Neutrophil (primary cell): ENCODE measurements around the gene COPZ1.
"Not testable (repeated sequence)": the region's sequence is repeated elsewhere in the genome, so short reads cannot be mapped to it uniquely, and the experiment has no call there.

Source experiments
- H3K27ac ChIP-seq: fragments of 200-600 bp; sonication (generic); 2 replicates; pipeline ENCODE4 v1.5.1; 2016; ENCODE audit warnings: mild to moderate bottlenecking, moderate library complexity
- H3K27me3 ChIP-seq: fragments of 200-600 bp; sonication (generic); 2 replicates; pipeline ENCODE4 v1.6.0; 2016; ENCODE audit warnings: mild to moderate bottlenecking
- H3K36me3 ChIP-seq: fragments of 200-600 bp; sonication (generic); 2 replicates; pipeline ENCODE4 v1.5.1; 2017
- H3K4me1 ChIP-seq, 2 experiments: fragments of 200-600 bp in 1 of 2; sonication (generic) in 1 of 2; 1 replicate in 1 of 2; 2 replicates in 1 of 2; pipeline versions ENCODE4 v1.5.1 to v1.6.1; 2013 to 2016; ENCODE audit warnings: low read depth in 1 of 2, low read length in 1 of 2, mild to moderate bottlenecking in 1 of 2, moderate library complexity in 1 of 2; ENCODE audit not compliant: control insufficient read depth in 1 of 2, insufficient read depth in 1 of 2
- H3K4me3 ChIP-seq, 2 experiments: fragments of 200-600 bp in 1 of 2; sonication (generic) in 1 of 2; 1 replicate in 1 of 2; 2 replicates in 1 of 2; pipeline ENCODE4 v1.5.1; 2013 to 2016; ENCODE audit warnings: low read depth in 1 of 2, low read length in 1 of 2, mild to moderate bottlenecking in 1 of 2, moderate library complexity in 1 of 2
- H3K9me3 ChIP-seq: fragments of 200-600 bp; sonication (generic); 2 replicates; pipeline ENCODE4 v1.5.1; 2016
- CTCF ChIP-seq: fragments of 200-600 bp; sonication (generic); IDR thresholded peaks from 2 replicates; pipeline ENCODE4 v1.5.1; 2016; ENCODE audit warnings: antibody characterized with exemption

COPZ1 gene

GRCh38 chr12:54306925-54307741 lies 17.8 kb upstream of the COPZ1 start:
- Histone ChIP-seq H3K4me3 (peak overlapping the region; percentile 52 to 58), H3K27ac (peak overlapping the region; percentile 93)

GRCh38 chr12:54311051-54311450 lies 13.9 kb upstream of the COPZ1 start:
- peaks cover 94 to 96% of the 10 kb centered on the region in 2 experiments for H3K4me1 ChIP-seq
- no peaks in the 10 kb centered on the region for H3K27me3 ChIP-seq
- peak overlapping the region; percentile 20 for H3K27ac ChIP-seq
- H3K9me3 ChIP-seq, result no peaks in the 10 kb centered on the region
- TF ChIP-seq CTCF, result no peak
- H3K4me3 ChIP-seq, result no peak overlapping the region
- H3K36me3 ChIP-seq, result no peaks in the 10 kb centered on the region

More at GRCh38 chr12:54306925-54307741, 17.8 kb upstream of the COPZ1 start:
- Histone ChIP-seq H3K9me3 (no peaks in the 10 kb centered on the region), H3K36me3 (no peaks in the 10 kb centered on the region), H3K4me1 (peaks cover 95 to 97% of the 10 kb centered on the region in 2 experiments), H3K27me3 (no peaks in the 10 kb centered on the region)
- TF ChIP-seq CTCF, result no peak

GRCh38 chr12:54312309-54312708 lies 12.6 kb upstream of the COPZ1 start:
- H3K27me3 ChIP-seq, H3K36me3 ChIP-seq, H3K4me3 ChIP-seq, H3K9me3 ChIP-seq: not testable (repeated sequence)
- peak overlapping the region; percentile 47 for H3K27ac ChIP-seq
- peaks cover 94 to 96% of the 10 kb centered on the region in 2 experiments for H3K4me1 ChIP-seq

GRCh38 chr12:54321363-54321762 lies 3.6 kb upstream of the COPZ1 start:
- peak overlapping the region; percentile 29 for H3K27ac ChIP-seq
- H3K27me3 ChIP-seq, result no peaks in the 10 kb centered on the region
- no peaks in the 10 kb centered on the region for H3K36me3 ChIP-seq
- no peaks in the 10 kb centered on the region for H3K9me3 ChIP-seq
- TF ChIP-seq CTCF, result no peak
- peaks cover 54% of the 10 kb centered on the region in 2 experiments for H3K4me1 ChIP-seq
- no peak overlapping the region for H3K4me3 ChIP-seq

- peak overlapping the region; percentile 86 for H3K27ac ChIP-seq
- peak overlapping the region; percentile 66 to 76 for H3K4me3 ChIP-seq
- H3K9me3 ChIP-seq, H3K27me3 ChIP-seq, H3K36me3 ChIP-seq: not testable (repeated sequence)
- peaks cover 72 to 73% of the 10 kb centered on the region in 2 experiments for H3K4me1 ChIP-seq
These were observed 645 bp downstream of the COPZ1 start for GRCh38 chr12:54325442-54326109.

- Histone ChIP-seq H3K27ac (peak overlapping the region; percentile 67), H3K4me3 (peak overlapping the region in 1 of 2 experiments; percentile 3), H3K4me1 (peaks cover 70 to 74% of the 10 kb centered on the region in 2 experiments), H3K9me3 (no peaks in the 10 kb centered on the region), H3K36me3 (no peaks in the 10 kb centered on the region), H3K27me3 (no peaks in the 10 kb centered on the region)
- TF ChIP-seq CTCF, result no peak
These were observed 3.8 kb downstream of the COPZ1 start for GRCh38 chr12:54328595-54329337.
